ENCODE results near the gene MGP. TPM values are rescaled to one million over a fixed set of nuclear protein-coding genes. Genes with fewer than 3 reads are reported as not detected.

MGP gene
- total RNA-seq, 1 experiment from 2014 or later: 0.96 TPM

DNA sequence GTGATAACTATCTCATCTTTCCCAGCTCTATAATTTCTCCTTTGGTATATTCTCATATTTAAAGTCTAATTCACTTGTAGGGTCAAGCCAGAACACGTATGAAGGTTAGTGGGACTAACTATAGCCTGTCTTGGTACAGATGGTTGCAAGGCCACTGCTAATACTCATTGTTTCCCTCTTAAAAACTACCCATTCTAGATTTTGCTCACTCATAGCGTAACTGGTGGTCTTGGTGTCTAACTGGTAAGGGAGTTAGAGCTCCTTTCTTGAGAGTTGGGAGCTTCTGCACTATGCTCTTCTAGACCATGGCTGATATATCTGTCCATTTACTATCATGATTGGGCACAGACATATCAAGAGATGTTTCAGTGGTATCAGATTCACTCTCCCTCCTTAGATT, 8.8 kb downstream of the MGP start:
- ChIA-PET POLR2A (no interaction called here), CTCF (interaction anchor here (1.1 kb wide), 1 partner anchor 16 kb away, joined by 3 read pairs; no protein-coding TSS in a partner anchor)
- H3K27ac Mint-ChIP-seq: no peak overlapping the region
- DNase-seq (ENCODE audit: low spot score) (no peak), ATAC-seq (no peak)
- no peaks in the 10 kb centered on the region for H3K9me3 Mint-ChIP-seq
- no peaks in the 10 kb centered on the region for H3K4me1 Mint-ChIP-seq
- H3K4me3 Mint-ChIP-seq: no peak overlapping the region
- H3K36me3 Mint-ChIP-seq: no peaks in the 10 kb centered on the region
- H3K27me3 Mint-ChIP-seq (ENCODE audit: low read depth): no peaks in the 10 kb centered on the region
- TF ChIP-seq, protein P1, sequence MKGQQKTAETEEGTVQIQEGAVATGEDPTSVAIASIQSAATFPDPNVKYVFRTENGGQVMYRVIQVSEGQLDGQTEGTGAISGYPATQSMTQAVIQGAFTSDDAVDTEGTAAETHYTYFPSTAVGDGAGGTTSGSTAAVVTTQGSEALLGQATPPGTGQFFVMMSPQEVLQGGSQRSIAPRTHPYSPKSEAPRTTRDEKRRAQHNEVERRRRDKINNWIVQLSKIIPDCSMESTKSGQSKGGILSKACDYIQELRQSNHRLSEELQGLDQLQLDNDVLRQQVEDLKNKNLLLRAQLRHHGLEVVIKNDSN (CRISPR knock-in tag; IDR thresholded peaks at IDR 0.05): no peak
- TF ChIP-seq, protein P2, sequence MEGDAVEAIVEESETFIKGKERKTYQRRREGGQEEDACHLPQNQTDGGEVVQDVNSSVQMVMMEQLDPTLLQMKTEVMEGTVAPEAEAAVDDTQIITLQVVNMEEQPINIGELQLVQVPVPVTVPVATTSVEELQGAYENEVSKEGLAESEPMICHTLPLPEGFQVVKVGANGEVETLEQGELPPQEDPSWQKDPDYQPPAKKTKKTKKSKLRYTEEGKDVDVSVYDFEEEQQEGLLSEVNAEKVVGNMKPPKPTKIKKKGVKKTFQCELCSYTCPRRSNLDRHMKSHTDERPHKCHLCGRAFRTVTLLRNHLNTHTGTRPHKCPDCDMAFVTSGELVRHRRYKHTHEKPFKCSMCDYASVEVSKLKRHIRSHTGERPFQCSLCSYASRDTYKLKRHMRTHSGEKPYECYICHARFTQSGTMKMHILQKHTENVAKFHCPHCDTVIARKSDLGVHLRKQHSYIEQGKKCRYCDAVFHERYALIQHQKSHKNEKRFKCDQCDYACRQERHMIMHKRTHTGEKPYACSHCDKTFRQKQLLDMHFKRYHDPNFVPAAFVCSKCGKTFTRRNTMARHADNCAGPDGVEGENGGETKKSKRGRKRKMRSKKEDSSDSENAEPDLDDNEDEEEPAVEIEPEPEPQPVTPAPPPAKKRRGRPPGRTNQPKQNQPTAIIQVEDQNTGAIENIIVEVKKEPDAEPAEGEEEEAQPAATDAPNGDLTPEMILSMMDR (IDR thresholded peaks at IDR 0.05): no peak
- no peak for TF ChIP-seq TCF7 (CRISPR knock-in tag; IDR thresholded peaks at IDR 0.05; ENCODE audit: low read depth)
- TF ChIP-seq ATF1 (CRISPR knock-in tag; IDR thresholded peaks at IDR 0.05): no peak
- TF ChIP-seq, protein P3, sequence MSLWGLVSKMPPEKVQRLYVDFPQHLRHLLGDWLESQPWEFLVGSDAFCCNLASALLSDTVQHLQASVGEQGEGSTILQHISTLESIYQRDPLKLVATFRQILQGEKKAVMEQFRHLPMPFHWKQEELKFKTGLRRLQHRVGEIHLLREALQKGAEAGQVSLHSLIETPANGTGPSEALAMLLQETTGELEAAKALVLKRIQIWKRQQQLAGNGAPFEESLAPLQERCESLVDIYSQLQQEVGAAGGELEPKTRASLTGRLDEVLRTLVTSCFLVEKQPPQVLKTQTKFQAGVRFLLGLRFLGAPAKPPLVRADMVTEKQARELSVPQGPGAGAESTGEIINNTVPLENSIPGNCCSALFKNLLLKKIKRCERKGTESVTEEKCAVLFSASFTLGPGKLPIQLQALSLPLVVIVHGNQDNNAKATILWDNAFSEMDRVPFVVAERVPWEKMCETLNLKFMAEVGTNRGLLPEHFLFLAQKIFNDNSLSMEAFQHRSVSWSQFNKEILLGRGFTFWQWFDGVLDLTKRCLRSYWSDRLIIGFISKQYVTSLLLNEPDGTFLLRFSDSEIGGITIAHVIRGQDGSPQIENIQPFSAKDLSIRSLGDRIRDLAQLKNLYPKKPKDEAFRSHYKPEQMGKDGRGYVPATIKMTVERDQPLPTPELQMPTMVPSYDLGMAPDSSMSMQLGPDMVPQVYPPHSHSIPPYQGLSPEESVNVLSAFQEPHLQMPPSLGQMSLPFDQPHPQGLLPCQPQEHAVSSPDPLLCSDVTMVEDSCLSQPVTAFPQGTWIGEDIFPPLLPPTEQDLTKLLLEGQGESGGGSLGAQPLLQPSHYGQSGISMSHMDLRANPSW (CRISPR knock-in tag; conservative IDR thresholded peaks at IDR 0.05; ENCODE audit: low read depth): no peak
- TF ChIP-seq ZNF423 (CRISPR knock-in tag; IDR thresholded peaks at IDR 0.05): no peak
- TF ChIP-seq FOXP1 (CRISPR knock-in tag; IDR thresholded peaks at IDR 0.05; ENCODE audit: borderline replicate concordance): no peak
- TF ChIP-seq ZNF219 (CRISPR knock-in tag; IDR thresholded peaks at IDR 0.05; ENCODE audit: borderline replicate concordance): no peak
- no peak for TF ChIP-seq ESRRA (CRISPR knock-in tag; IDR thresholded peaks at IDR 0.05; ENCODE audit: borderline replicate concordance)
- TF ChIP-seq PRRX2 (CRISPR knock-in tag; IDR thresholded peaks at IDR 0.05): no peak
- no peak for TF ChIP-seq MYBL2 (CRISPR knock-in tag; IDR thresholded peaks at IDR 0.05)
- TF ChIP-seq, protein P4, sequence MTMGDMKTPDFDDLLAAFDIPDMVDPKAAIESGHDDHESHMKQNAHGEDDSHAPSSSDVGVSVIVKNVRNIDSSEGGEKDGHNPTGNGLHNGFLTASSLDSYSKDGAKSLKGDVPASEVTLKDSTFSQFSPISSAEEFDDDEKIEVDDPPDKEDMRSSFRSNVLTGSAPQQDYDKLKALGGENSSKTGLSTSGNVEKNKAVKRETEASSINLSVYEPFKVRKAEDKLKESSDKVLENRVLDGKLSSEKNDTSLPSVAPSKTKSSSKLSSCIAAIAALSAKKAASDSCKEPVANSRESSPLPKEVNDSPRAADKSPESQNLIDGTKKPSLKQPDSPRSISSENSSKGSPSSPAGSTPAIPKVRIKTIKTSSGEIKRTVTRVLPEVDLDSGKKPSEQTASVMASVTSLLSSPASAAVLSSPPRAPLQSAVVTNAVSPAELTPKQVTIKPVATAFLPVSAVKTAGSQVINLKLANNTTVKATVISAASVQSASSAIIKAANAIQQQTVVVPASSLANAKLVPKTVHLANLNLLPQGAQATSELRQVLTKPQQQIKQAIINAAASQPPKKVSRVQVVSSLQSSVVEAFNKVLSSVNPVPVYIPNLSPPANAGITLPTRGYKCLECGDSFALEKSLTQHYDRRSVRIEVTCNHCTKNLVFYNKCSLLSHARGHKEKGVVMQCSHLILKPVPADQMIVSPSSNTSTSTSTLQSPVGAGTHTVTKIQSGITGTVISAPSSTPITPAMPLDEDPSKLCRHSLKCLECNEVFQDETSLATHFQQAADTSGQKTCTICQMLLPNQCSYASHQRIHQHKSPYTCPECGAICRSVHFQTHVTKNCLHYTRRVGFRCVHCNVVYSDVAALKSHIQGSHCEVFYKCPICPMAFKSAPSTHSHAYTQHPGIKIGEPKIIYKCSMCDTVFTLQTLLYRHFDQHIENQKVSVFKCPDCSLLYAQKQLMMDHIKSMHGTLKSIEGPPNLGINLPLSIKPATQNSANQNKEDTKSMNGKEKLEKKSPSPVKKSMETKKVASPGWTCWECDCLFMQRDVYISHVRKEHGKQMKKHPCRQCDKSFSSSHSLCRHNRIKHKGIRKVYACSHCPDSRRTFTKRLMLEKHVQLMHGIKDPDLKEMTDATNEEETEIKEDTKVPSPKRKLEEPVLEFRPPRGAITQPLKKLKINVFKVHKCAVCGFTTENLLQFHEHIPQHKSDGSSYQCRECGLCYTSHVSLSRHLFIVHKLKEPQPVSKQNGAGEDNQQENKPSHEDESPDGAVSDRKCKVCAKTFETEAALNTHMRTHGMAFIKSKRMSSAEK (CRISPR knock-in tag; IDR thresholded peaks at IDR 0.05; ENCODE audit: borderline replicate concordance): no peak
- no peak for TF ChIP-seq ZNF263 (CRISPR knock-in tag; IDR thresholded peaks at IDR 0.05; ENCODE audit: low read depth)
- no peak for TF ChIP-seq ZNF416 (CRISPR knock-in tag; IDR thresholded peaks at IDR 0.05)

DNA sequence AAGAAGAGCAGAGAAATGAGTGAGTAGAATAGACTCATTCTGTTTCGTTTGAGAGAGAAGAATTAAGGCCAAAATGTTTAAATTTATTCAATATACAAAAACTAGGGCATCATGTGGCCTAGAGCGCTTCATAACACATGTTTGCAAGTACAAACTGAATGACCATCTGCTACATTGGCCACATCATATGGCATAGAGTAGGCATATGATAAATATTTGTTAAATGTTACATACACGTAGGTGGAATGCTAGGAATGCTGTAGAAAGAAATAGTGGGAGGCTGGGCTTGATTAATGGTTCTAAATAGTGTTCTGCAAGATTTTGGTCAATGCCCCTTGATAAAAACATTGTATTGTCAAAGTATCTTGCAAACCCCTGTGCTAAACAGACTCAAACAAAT, 10.8 kb downstream of the MGP start:
- no peak overlapping the region for H3K4me3 Mint-ChIP-seq
- TF ChIP-seq, protein P4 (CRISPR knock-in tag; IDR thresholded peaks at IDR 0.05; ENCODE audit: borderline replicate concordance): no peak
- TF ChIP-seq, protein P5, sequence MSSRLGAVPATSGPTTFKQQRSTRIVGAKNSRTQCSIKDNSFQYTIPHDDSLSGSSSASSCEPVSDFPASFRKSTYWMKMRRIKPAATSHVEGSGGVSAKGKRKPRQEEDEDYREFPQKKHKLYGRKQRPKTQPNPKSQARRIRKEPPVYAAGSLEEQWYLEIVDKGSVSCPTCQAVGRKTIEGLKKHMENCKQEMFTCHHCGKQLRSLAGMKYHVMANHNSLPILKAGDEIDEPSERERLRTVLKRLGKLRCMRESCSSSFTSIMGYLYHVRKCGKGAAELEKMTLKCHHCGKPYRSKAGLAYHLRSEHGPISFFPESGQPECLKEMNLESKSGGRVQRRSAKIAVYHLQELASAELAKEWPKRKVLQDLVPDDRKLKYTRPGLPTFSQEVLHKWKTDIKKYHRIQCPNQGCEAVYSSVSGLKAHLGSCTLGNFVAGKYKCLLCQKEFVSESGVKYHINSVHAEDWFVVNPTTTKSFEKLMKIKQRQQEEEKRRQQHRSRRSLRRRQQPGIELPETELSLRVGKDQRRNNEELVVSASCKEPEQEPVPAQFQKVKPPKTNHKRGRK (CRISPR knock-in tag; IDR thresholded peaks at IDR 0.05; ENCODE audit: borderline replicate concordance): no peak
- TF ChIP-seq TP53 (CRISPR knock-in tag; IDR thresholded peaks at IDR 0.05): no peak
- no peak for TF ChIP-seq SP1 (CRISPR knock-in tag; conservative IDR thresholded peaks at IDR 0.05)
- no peak for TF ChIP-seq FOXP1 (CRISPR knock-in tag; IDR thresholded peaks at IDR 0.05; ENCODE audit: borderline replicate concordance)
- TF ChIP-seq CBFB (CRISPR knock-in tag; IDR thresholded peaks at IDR 0.05; ENCODE audit: low read depth): no peak

More for the DNA sequence above, 10.8 kb downstream of the MGP start:
- DNase-seq (ENCODE audit: low spot score): no peak
- ChIA-PET CTCF (no interaction called here), POLR2A (no interaction called here)
- ATAC-seq: no peak
- H3K4me1 Mint-ChIP-seq: no peaks in the 10 kb centered on the region
- H3K27ac Mint-ChIP-seq: no peak overlapping the region
- H3K27me3 Mint-ChIP-seq (ENCODE audit: low read depth): no peaks in the 10 kb centered on the region
- no peaks in the 10 kb centered on the region for H3K9me3 Mint-ChIP-seq
- no peaks in the 10 kb centered on the region for H3K36me3 Mint-ChIP-seq

Data from WTC11 (cell line).